A549 (cell line): ENCODE data around the gene SEPTIN2. TPM values are rescaled to one million over a fixed set of nuclear protein-coding genes. Genes with fewer than 3 reads are reported as not detected.
A peak's percentile ranks its signal among the peaks of the same experiment; 100 is the strongest.

Source experiments
- ATAC-seq, 2 experiments: fragments of 200-7000 bp in 1 of 2; fragments of >200 bp in 1 of 2; cut with Nextera tagmentation in 1 of 2; cut with Tn5 transposase in 1 of 2; 3 replicates each; pipeline versions ENCODE4 v1.8.0 to v1.9.1; 2018 to 2020; ENCODE audit warnings: mild to moderate bottlenecking in 1 of 2, moderate library complexity in 1 of 2
- CTCF ChIA-PET: fragments of 300-600 bp; sonication (Branson Sonifier 250); formaldehyde crosslinking; extraction: SDS; loops from one replicate; lab custom pipeline; 2021; ENCODE audit warnings: antibody characterized with exemption, inconsistent platforms; lab: Yijun Ruan, JAX
- POLR2A ChIA-PET: fragments of 350-600 bp; formaldehyde crosslinking; extraction: SDS; loops from one replicate; lab custom pipeline; 2021; ENCODE audit warnings: antibody characterized with exemption, inconsistent platforms; lab: Yijun Ruan, JAX
- DNase-seq, 2 experiments: peaks; one replicate each; pipeline versions ENCODE4 v3.0.0 to v3.0.0-alpha.2; 2011 to 2016; ENCODE audit warnings: low read depth in 1 of 2, low spot score in 1 of 2
- FAIRE-seq: peaks from 2 replicates; lab custom pipeline; 2011; peaks lifted over from hg19 to GRCh38; lab: Jason Lieb, UNC
- H3K27ac ChIP-seq, 2 experiments: fragments of >200 bp; sonication (Bioruptor Twin); formaldehyde crosslinking; 3 replicates each; pipeline ENCODE4 v1.5.1; 2016 to 2017
- H3K4me1 ChIP-seq: fragments of >200 bp; sonication (Bioruptor Twin); formaldehyde crosslinking; 3 replicates; pipeline ENCODE4 v1.6.1; 2016
- H3K4me2 ChIP-seq: fragments of >200 bp; sonication (Bioruptor Twin); formaldehyde crosslinking; 3 replicates; pipeline ENCODE4 v1.6.1; 2016
- H3K4me3 ChIP-seq: fragments of >200 bp; sonication (Bioruptor Twin); formaldehyde crosslinking; 3 replicates; pipeline ENCODE4 v1.5.1; 2016
- H3K9me3 ChIP-seq: fragments of >200 bp; sonication (Bioruptor Twin); formaldehyde crosslinking; 3 replicates; pipeline ENCODE4 v1.6.1; 2016
- CEBPB ChIP-seq, 2 experiments: fragments of >200 bp in 1 of 2; sonication (Bioruptor Twin) in 1 of 2; formaldehyde crosslinking in 1 of 2; IDR thresholded peaks; 2 replicates each; pipeline ENCODE4 v1.6.1; 2012 to 2016
- CHD2 ChIP-seq: fragments of 150-350 bp; IDR thresholded peaks from 2 replicates; pipeline ENCODE4 v1.6.1; 2014; ENCODE audit warnings: low read length; ENCODE audit not compliant: partially characterized antibody
- CHD4 ChIP-seq: fragments of 200-600 bp; sonication (generic); IDR thresholded peaks from 2 replicates; pipeline ENCODE4 v1.6.1; 2016; ENCODE audit warnings: antibody characterized with exemption, mild to moderate bottlenecking, borderline replicate concordance
- ESRRA ChIP-seq: fragments of 150-350 bp; IDR thresholded peaks from 2 replicates; pipeline ENCODE4 v1.6.1; 2014; ENCODE audit warnings: mild to moderate bottlenecking, low read length, borderline replicate concordance
- FOXS1 ChIP-seq: fragments of 250-450 bp; sonication (Bioruptor Pico); IDR thresholded peaks from 2 replicates; pipeline ENCODE4 v1.5.0; 2020; ENCODE audit warnings: mild to moderate bottlenecking, moderate library complexity
- JUN ChIP-seq, 2 experiments: fragments of >200 bp; sonication (Bioruptor Twin); formaldehyde crosslinking; IDR thresholded peaks; 2 replicates in 1 of 2; 3 replicates in 1 of 2; pipeline ENCODE4 v1.6.1; 2016 to 2017
- KDM5A ChIP-seq: fragments of 200-600 bp; sonication (generic); IDR thresholded peaks from 2 replicates; pipeline ENCODE4 v1.6.1; 2016; ENCODE audit warnings: antibody characterized with exemption, mild to moderate bottlenecking
- MAX ChIP-seq: IDR thresholded peaks from 2 replicates; pipeline ENCODE4 v1.6.1; 2012
- MYC ChIP-seq: IDR thresholded peaks from 2 replicates; pipeline ENCODE4 v1.6.1; 2012; ENCODE audit warnings: mild to moderate bottlenecking, inconsistent platforms, low read length, improper control_type of control experiment, borderline replicate concordance
- NPAS2 ChIP-seq: fragments of 250-450 bp; sonication (Bioruptor Pico); IDR thresholded peaks from 2 replicates; pipeline ENCODE4 v1.8.0; 2022; ENCODE audit warnings: mild to moderate bottlenecking, moderate library complexity, borderline replicate concordance
- PHF8 ChIP-seq: fragments of 200-600 bp; sonication (generic); IDR thresholded peaks from 2 replicates; pipeline ENCODE4 v1.6.1; 2016; ENCODE audit warnings: low read depth, mild to moderate bottlenecking, antibody characterized with exemption, moderate library complexity, borderline replicate concordance
- POLR2A ChIP-seq: IDR thresholded peaks from 2 replicates; pipeline ENCODE4 v1.6.1; 2012; ENCODE audit warnings: mild to moderate bottlenecking, low read length
- RAD21 ChIP-seq, 2 experiments: fragments of >200 bp in 1 of 2; sonication (Bioruptor Twin) in 1 of 2; formaldehyde crosslinking in 1 of 2; IDR thresholded peaks in 1 of 2; conservative IDR thresholded peaks in 1 of 2; 2 replicates in 1 of 2; 3 replicates in 1 of 2; pipeline ENCODE4 v1.6.1; 2012 to 2018; ENCODE audit warnings: inconsistent platforms in 1 of 2
- RARB ChIP-seq: fragments of 250-450 bp; sonication (Bioruptor Pico); IDR thresholded peaks from 2 replicates; pipeline ENCODE4 v1.8.0; 2021; ENCODE audit warnings: mild to moderate bottlenecking, moderate library complexity
- REST ChIP-seq: fragments of 200-600 bp; sonication (generic); IDR thresholded peaks from 2 replicates; pipeline ENCODE4 v1.6.1; 2016; ENCODE audit warnings: antibody characterized with exemption, mild to moderate bottlenecking, moderate library complexity
- RNF2 ChIP-seq: fragments of 200-600 bp; sonication (generic); IDR thresholded peaks from 2 replicates; pipeline ENCODE4 v1.6.1; 2016; ENCODE audit warnings: low read depth, mild to moderate bottlenecking, antibody characterized with exemption, moderate library complexity, borderline replicate concordance
- SMC3 ChIP-seq: fragments of >200 bp; sonication (Bioruptor Twin); formaldehyde crosslinking; IDR thresholded peaks from 3 replicates; pipeline ENCODE4 v1.6.1; 2018; ENCODE audit warnings: inconsistent platforms
- TP53 ChIP-seq: fragments of 250-450 bp; sonication (Bioruptor Pico); IDR thresholded peaks from 2 replicates; pipeline ENCODE4 v1.5.0; 2021; ENCODE audit warnings: mild to moderate bottlenecking, moderate library complexity
- ZFP36 ChIP-seq: fragments of 450-650 bp; IDR thresholded peaks from 2 replicates; pipeline ENCODE4 v1.6.1; 2014; ENCODE audit warnings: borderline replicate concordance; ENCODE audit not compliant: partially characterized antibody
- ZSCAN20 ChIP-seq: fragments of 250-450 bp; sonication (Bioruptor Pico); IDR thresholded peaks from 2 replicates; pipeline ENCODE4 v1.8.0; 2022; ENCODE audit warnings: mild to moderate bottlenecking, moderate library complexity
- WGBS: methylation state at CpG from one replicate; pipeline ENCODE4 v1.1.6; 2017; ENCODE audit errors: missing lambda C conversion rate; 5-methylcytosine and 5-hydroxymethylcytosine counted together
- polyA plus RNA-seq, 4 experiments: library from polyadenylated mRNA; depleted of rRNA in 3 of 4; stranded (reverse); fragments of >200 nt; fragmentation: RNase III in 1 of 4; extraction: RNeasy Plus Mini Kit Qiagen cat#74134 plus additional on column Dnase treatment in 1 of 4; gene quantifications; 2 replicates in 3 of 4; 3 replicates in 1 of 4; pipeline ENCODE4 v1.2.3, GENCODE V29; 2011 to 2017
- TF ChIP-seq, protein P1 (sequence below): fragments of >200 bp; sonication (Bioruptor Twin); formaldehyde crosslinking; IDR thresholded peaks from 3 replicates; pipeline ENCODE4 v1.6.1; 2016
- TF ChIP-seq, protein P2 (sequence below): fragments of >200 bp; sonication (Bioruptor Twin); formaldehyde crosslinking; IDR thresholded peaks from 2 replicates; pipeline ENCODE4 v1.6.1; 2016
- TF ChIP-seq, protein P3 (sequence below): fragments of 450-650 bp; IDR thresholded peaks from 2 replicates; pipeline ENCODE4 v1.6.1; 2014; ENCODE audit warnings: antibody characterized with exemption
- TF ChIP-seq, protein P4 (sequence below): fragments of >200 bp; sonication (Bioruptor Twin); formaldehyde crosslinking; IDR thresholded peaks from 3 replicates; pipeline ENCODE4 v1.5.1; 2016

SEPTIN2 gene
- polyA plus RNA-seq, 2 of the 4 experiments (the other 2 are of a cell fraction) = 341 to 762 TPM

DNA sequence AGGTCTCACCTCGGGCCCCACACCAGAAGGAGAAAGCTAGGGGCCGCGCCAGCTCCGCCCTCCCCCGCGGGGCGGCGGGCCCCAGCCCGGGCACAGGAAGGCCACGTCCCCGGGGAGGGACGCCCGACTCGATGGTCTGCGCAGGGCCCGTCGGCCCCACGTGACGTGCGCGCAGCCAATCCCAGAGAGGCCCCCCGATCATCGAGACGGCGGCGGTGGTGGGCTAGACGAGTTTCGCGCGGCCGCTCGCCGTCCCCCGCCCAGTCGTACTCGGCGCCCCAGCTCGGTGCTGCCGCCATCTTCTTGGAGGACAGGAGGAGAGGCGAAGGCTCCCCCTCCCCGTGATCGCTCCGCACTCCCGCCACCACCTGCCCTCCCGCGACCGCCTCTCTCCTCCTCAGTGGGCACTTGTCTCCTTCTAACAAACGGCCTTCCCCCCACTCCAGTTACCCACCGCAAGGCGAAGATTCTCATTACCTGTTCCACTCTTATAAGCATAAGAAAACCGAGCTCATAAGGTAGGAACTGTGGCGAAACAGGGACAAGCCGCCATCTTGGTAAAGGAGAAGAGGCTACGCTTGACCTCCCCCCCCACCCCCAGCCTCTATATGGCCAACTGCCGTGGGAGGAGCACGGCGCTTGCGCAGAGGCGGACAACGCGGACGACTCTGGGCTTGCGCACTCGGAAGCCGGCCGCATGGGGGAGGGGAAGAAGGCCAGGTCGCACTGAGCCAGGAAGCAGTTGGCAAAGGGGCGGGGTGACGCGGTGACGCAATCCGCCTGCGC is 439 bp upstream of the SEPTIN2 start, which contains the start of gene HDLBP:
Gene HDLBP (minus strand): TSS at position 580 of the 786 bp plus-strand sequence. CDS start 48,803 bp downstream, outside the sequence.
- peaks cover 63% of the 10 kb centered on the region for H3K4me1 ChIP-seq
- POLR2A ChIA-PET = interaction anchor here (0.6 to 1.9 kb wide), 13 partner anchors 10 to 729 kb away, joined by 3 to 7 read pairs (median 4); partner anchors contain the start of genes CAPN10, DTYMK, FARP2 and MTERF4
- H3K9me3 ChIP-seq = no peaks in the 10 kb centered on the region
- peak within 1 kb of the TSS; percentile 99 to 100 for H3K27ac ChIP-seq
- FAIRE-seq (no peak), DNase-seq (peak; percentile 94 to 99), ATAC-seq (peak; percentile 86 to 93)
- H3K4me3 ChIP-seq = peak within 1 kb of the TSS; percentile 76
- TF ChIP-seq ZFP36 (no peak), TP53 (CRISPR knock-in tag) (peak; percentile 65; the same call in 1 of the 2 replicates), MYC (peak; percentile 30; the same call in 1 of the 2 replicates), CHD2 (peak; percentile 63), JUN (IDR thresholded peaks at IDR 0.05) (peak; percentile 75), PHF8 (peak; percentile 48), POLR2A (peak; percentile 15), CHD4 (no peak), FOXS1 (CRISPR knock-in tag) (no peak), RAD21 (conservative IDR thresholded peaks at IDR 0.05 in 1 of 2, IDR thresholded peaks at IDR 0.05 in 1 of 2) (0 out of 5 replicates have a peak, but pooled peaks of 1 of the 2 experiments have one; percentile 9), CEBPB (IDR thresholded peaks at IDR 0.05) (peak; percentile 70 to 85; a peak in 3 of 4 replicates), KDM5A (peak; percentile 45; the same call in 1 of the 2 replicates), MAX (peak; percentile 74)
- TF ChIP-seq, protein P1, sequence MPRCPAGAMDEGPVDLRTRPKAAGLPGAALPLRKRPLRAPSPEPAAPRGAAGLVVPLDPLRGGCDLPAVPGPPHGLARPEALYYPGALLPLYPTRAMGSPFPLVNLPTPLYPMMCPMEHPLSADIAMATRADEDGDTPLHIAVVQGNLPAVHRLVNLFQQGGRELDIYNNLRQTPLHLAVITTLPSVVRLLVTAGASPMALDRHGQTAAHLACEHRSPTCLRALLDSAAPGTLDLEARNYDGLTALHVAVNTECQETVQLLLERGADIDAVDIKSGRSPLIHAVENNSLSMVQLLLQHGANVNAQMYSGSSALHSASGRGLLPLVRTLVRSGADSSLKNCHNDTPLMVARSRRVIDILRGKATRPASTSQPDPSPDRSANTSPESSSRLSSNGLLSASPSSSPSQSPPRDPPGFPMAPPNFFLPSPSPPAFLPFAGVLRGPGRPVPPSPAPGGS = peak; percentile 83; the same call in 2 of the 3 replicates
- TF ChIP-seq, protein P2, sequence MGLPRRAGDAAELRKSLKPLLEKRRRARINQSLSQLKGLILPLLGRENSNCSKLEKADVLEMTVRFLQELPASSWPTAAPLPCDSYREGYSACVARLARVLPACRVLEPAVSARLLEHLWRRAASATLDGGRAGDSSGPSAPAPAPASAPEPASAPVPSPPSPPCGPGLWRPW = no peak
- TF ChIP-seq, protein P3, sequence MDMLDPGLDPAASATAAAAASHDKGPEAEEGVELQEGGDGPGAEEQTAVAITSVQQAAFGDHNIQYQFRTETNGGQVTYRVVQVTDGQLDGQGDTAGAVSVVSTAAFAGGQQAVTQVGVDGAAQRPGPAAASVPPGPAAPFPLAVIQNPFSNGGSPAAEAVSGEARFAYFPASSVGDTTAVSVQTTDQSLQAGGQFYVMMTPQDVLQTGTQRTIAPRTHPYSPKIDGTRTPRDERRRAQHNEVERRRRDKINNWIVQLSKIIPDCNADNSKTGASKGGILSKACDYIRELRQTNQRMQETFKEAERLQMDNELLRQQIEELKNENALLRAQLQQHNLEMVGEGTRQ = peak; percentile 97
- TF ChIP-seq, protein P4, sequence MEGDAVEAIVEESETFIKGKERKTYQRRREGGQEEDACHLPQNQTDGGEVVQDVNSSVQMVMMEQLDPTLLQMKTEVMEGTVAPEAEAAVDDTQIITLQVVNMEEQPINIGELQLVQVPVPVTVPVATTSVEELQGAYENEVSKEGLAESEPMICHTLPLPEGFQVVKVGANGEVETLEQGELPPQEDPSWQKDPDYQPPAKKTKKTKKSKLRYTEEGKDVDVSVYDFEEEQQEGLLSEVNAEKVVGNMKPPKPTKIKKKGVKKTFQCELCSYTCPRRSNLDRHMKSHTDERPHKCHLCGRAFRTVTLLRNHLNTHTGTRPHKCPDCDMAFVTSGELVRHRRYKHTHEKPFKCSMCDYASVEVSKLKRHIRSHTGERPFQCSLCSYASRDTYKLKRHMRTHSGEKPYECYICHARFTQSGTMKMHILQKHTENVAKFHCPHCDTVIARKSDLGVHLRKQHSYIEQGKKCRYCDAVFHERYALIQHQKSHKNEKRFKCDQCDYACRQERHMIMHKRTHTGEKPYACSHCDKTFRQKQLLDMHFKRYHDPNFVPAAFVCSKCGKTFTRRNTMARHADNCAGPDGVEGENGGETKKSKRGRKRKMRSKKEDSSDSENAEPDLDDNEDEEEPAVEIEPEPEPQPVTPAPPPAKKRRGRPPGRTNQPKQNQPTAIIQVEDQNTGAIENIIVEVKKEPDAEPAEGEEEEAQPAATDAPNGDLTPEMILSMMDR = peak; percentile 59
- CTCF ChIA-PET = interaction anchor here (0.5 to 2.6 kb wide), 17 partner anchors 9 to 419 kb away, joined by 3 to 14 read pairs (median 3); partner anchors contain the start of gene D2HGDH
- peak within 1 kb of the TSS; percentile 97 for H3K4me2 ChIP-seq
- WGBS = 1% methylated on average over 35 of the region's 73 CpGs

- CTCF ChIA-PET = interaction anchor here (0.7 to 0.8 kb wide), 2 partner anchors 17 to 33 kb away, joined by 4 read pairs; no protein-coding TSS in a partner anchor
- Histone ChIP-seq H3K9me3 (no peaks in the 10 kb centered on the region), H3K27ac (peak overlapping the region; percentile 99 to 100), H3K4me1 (peaks cover 68% of the 10 kb centered on the region), H3K4me3 (peak overlapping the region; percentile 76), H3K4me2 (peak overlapping the region; percentile 97)
- POLR2A ChIA-PET = interaction anchor here (0.6 to 1.9 kb wide), 3 partner anchors 8 to 39 kb away, joined by 3 to 5 read pairs (median 4); partner anchors contain the start of gene FARP2
- ATAC-seq (no peak), FAIRE-seq (no peak), DNase-seq (no peak)
- WGBS = 5% methylated on average over 4 of the region's 4 CpGs
- TF ChIP-seq RARB (no peak), SMC3 (no peak), RNF2 (no peak), ZSCAN20 (CRISPR knock-in tag) (no peak), NPAS2 (CRISPR knock-in tag) (no peak), ESRRA (no peak), REST (no peak)
- TF ChIP-seq, protein P3 = no peak
- TF ChIP-seq, protein P1 = no peak
These were observed 1.1 kb downstream of the SEPTIN2 start for GRCh38 chr2:241316825-241317224.
